Stimulated activated CD4-positive, alpha-beta T cell treated with anti-CD3 and anti-CD28 coated beads, Interleukin-12 subunit alpha, Interleukin-12 subunit beta, amount 100 ng/mL, for 4 hours (primary cell): ENCODE measurements around the gene RAB26.
A peak's percentile ranks its signal among the peaks of the same experiment; 100 is the strongest.

Experiments used
- DNase-seq: peaks from one replicate; pipeline ENCODE4 v3.0.0-alpha.2; 2020

The RAB26 gene

DNA sequence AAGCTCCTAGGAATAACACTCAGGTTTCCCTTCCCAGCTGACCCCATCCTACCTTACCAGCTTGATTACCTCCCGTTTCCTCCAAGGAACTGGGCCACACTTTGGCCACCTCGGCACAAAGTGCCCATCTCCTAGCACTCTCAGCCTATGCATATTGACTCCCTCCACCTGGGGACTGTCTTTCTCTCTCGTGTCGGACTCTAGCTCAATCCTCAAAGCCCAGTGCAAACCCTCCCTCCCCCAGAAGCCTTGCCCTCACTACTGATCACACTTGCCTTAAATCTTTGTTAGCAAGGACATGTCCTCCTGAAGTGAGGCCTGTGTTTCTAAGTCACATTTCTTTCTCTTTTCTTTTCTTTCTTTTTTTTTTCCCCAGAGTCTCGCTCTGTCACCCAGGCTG is 2.6 kb upstream of the RAB26 start:
- DNase-seq, result no peak

- no peak for DNase-seq
Measured at GRCh38 chr16:2147378-2147777, 1.0 kb upstream of the RAB26 start.

GRCh38 chr16:2148714-2149629 is 547 bp downstream of the RAB26 start:
- peak; percentile 20 for DNase-seq

- DNase-seq, result peak; percentile 28
Measured at GRCh38 chr16:2149630-2150417, 1.4 kb downstream of the RAB26 start.

- peak; percentile 40 for DNase-seq
Measured at GRCh38 chr16:2150418-2151187, 2.2 kb downstream of the RAB26 start.

GRCh38 chr16:2151188-2152091 is 3.0 kb downstream of the RAB26 start:
- peak; percentile 22 for DNase-seq

DNA sequence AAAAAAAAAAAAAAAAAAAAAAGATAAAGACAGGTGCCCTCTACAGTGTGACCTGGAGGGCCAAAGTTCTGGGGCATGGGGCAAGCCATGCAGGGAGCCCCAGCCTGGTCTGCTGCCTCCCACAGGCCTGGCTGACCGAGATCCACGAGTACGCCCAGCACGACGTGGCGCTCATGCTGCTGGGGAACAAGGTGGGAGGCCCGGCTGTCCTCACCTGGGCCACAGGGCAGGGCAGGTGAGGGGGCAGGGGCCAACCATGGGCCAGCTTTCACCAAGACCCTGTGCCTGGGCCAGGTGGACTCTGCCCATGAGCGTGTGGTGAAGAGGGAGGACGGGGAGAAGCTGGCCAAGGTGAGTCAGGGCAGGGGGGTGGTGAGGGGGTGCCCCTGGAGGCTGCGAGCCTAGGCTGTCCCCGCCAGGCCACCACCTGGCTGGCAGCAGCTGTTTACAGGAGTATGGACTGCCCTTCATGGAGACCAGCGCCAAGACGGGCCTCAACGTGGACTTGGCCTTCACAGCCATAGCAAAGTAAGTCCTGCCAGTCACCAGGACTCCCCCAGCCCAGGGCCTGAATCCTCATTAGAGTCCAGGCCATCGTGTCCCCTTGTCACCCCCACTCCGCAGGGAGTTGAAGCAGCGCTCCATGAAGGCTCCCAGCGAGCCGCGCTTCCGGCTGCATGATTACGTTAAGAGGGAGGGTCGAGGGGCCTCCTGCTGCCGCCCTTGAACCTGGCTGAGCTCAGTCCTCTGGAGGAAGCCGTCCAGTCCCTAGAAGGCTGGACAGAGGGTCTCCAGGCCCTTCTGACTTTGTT is 4.5 kb downstream of the RAB26 start:
- DNase-seq, result peak; percentile 32

DNA sequence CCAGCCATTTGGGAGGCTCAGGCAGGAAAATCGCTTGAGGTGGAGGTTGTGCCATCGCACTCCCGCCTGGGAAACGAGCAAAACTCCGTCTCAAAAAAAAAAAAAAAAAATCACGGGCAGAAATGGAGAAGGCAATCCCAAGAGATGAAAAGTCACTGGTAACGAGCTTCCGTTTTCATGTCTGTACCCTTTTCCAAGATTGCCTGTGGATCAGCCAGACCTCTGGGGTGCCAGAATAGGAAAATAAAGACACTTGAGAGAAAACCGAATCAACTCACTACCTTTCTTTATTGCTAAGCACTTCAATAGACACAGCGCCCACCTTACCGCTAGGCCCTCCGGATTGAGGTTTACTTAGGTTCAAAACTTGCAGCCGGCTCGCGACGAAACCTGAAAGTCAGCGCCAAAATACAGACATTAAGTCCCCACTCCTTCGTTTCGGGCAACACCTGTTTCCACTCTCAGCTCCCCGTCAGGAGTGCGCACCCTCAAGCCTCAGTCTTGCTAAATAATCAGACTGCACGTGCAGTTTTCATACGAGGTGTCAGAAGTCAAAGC is 6.2 kb downstream of the RAB26 start:
- peak; percentile 45 for DNase-seq

GRCh38 chr16:2155091-2155950 is 6.9 kb downstream of the RAB26 start, which contains the start of gene TRAF7:
Gene TRAF7 (plus strand): TSS chr16:2155782. CDS start chr16:2163921, 8,139 bp downstream.
- DNase-seq, result peak; percentile 94

DNA sequence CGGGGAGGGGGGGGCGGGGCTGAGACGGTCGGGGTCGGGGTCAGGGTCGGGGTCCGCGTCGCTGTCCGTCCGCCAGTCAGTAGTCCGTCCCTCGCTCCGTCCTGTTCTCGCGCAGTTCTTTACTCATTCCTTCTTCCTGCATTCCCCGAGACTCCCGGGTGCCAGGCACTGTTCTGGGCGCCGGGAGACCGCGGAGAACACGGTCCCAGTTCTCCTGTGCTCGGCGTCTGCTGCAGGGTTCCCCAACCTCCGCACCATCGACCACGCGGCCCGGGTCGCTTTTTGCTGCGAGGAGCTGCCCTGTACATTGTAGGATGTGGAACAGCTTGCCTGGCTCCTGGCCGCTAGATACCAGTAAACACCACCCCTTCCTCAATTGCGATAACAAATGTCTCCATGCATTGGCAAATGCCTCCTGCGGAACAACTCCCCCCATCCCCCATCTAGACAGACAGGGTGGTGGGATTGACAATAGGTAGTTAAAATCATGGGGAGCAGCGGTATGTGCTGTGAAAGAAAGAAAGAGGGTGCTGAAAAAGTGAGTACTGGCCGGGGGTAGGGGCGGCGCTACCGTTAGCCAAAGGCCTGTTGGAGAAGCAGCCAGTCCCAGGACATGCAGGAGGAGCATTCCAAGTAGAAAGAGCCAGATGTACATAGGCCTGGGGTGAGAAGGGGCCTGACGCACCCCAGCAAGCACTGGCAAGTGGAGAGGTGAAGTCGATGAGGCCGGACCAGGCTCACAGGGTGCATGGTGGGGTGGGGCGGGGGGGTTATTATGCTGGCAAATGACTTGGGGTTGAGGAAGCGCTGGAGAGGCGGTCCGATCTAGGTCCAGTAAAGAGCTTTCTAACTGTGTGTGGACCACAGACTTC is 7.8 kb downstream of the RAB26 start:
- no peak for DNase-seq

DNA sequence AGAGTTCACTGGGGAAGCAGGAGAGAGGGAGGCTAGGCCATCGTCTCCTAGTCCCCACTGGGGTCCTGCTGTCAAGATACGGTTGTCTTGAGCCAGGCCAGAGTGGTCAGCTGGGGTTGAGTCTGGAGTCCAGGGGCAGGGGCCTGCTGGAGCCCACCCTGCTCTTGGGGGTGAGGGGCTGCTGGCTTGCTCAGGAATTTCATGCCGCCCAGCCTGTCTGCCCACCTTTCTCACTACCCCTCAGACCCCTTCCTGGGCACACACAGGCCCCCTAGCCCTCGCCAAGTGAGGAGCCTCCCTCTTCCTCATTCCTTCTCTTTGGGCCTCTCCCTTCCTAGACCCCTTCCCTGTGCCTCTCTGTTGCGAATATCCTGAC is 8.4 kb downstream of the RAB26 start:
- no peak for DNase-seq

- no peak for DNase-seq
Measured at GRCh38 chr16:2157480-2158261, 9.2 kb downstream of the RAB26 start.

- DNase-seq, result no peak
Measured at GRCh38 chr16:2158262-2158638, 9.8 kb downstream of the RAB26 start.

- DNase-seq, result no peak
Measured at GRCh38 chr16:2159175-2159838, 10.9 kb downstream of the RAB26 start.

- no peak for DNase-seq
Measured at GRCh38 chr16:2160915-2161551, 12.6 kb downstream of the RAB26 start.

GRCh38 chr16:2161911-2162310 is 13.5 kb downstream of the RAB26 start:
- DNase-seq, result no peak

DNA sequence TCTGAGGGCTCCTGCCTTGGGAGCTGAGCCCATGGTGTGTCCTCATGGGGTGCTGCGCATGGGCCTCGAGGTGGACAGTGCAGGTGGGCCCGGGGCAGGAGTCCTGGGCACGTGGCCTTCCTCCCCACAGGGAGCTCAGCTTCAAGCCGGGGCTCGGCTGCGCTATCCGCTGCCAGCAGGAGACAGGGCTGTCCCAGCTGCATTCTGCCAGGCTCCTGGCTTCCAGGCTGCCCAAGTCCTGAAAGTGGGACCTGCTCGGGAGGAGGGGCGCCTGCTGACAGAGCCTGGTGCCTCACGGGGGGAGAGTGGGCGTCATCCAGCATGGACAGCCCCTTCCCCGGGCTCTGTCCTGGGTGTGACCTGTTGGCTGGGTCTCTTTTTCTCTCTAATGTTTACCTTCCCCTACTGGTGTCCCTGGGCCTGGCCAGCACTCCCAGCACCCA is 14.3 kb downstream of the RAB26 start:
- DNase-seq, result no peak
